ENCODE measurements around the gene COL13A1.

The COL13A1 gene

DNA sequence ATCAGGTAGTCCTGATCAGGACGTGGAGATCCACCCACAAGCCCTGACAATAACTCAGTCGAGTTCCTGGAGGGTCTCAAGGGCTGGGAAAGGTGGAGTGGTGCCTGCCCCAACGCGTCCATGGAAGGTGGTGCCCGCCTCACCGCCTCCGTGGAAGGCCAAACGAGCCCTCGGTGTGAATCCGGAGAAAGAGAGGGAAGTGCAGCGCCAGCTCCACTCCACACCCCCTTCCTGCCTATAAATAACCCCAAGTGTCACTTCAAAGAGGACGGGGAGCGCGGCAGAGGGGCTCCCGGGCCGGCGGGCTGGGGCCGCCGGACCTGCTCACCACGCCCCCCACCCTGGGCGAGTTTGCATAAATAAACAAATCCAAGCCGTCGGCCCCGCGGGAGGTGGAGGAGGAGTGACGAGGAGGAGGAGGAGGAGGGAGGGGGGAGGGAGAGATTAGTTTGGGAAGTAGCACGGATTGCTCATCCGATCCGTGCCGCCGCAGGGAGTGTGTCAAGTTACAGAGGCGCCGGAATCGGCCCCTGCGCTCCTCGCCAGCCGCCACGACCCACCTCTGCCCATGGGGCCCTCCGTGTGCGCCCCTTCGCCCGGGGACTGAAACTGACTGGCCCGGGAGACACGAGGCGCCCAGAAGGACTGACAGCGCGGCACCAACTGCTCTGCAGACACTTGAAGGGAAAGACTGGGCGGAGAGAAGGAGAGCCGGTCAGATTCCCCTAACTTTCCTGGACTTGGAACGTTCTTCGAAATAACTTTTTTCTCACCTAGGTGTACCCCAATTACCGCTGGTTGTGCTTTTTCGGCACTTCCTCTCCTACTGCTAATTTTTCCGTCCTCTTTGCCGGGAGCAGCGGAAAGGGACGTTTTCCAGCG is at the start of gene COL13A1:
TSS of gene COL13A1 (plus strand) at position 473 of the 882 bp plus-strand sequence. CDS start 518 bp downstream, outside the sequence.
- DNase-seq, result peak; percentile 78

DNA sequence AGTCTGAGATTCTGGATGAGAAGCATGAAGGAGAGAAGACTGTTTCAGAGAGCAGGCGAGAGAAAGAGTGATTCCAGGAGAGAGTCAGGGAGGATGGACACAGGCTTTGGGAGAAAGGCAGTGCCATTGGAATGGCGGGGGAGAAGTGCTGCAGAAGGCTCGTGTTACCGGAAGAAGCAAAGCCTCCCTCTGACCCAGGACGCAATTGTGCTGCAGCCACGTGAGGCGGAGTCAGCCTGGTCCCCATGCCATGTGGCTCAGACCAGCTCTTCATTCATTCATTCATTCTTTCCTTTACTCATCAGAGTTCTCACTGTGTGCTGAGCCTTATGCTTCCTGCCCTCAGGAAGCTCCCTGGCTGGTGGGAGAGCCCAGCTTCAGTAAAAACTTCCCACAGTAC is 49.2 kb upstream of the COL13A1 start:
- DNase-seq, result no peak

- no peak for DNase-seq
Measured at GRCh38 chr10:69756279-69756678, 45.4 kb upstream of the COL13A1 start.

DNA sequence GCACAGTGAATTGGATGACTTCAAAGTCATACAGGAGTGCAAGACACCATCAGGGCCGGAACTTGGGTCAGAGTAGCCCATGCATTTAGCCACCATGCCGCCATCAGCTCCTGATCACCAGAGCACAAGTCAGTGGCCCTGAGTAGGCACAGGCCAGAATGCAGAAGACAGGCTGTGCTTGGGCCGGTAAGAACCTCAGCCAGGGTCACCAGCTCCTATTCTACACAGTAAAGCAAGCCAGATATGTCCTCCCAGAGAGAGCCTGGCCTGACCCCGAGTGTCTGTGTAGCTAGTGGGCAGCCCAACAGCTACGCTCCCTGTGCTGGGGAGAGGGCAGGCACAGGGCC is 44.5 kb upstream of the COL13A1 start:
- DNase-seq, result no peak

GRCh38 chr10:69757553-69758309 is 44.0 kb upstream of the COL13A1 start:
- DNase-seq, result peak; percentile 85

GRCh38 chr10:69758310-69758728 is 43.4 kb upstream of the COL13A1 start:
- no peak for DNase-seq

GRCh38 chr10:69759641-69760040 is 42.1 kb upstream of the COL13A1 start:
- peak; percentile 20 for DNase-seq

GRCh38 chr10:69760072-69760471 is 41.6 kb upstream of the COL13A1 start:
- peak; percentile 33 for DNase-seq

DNA sequence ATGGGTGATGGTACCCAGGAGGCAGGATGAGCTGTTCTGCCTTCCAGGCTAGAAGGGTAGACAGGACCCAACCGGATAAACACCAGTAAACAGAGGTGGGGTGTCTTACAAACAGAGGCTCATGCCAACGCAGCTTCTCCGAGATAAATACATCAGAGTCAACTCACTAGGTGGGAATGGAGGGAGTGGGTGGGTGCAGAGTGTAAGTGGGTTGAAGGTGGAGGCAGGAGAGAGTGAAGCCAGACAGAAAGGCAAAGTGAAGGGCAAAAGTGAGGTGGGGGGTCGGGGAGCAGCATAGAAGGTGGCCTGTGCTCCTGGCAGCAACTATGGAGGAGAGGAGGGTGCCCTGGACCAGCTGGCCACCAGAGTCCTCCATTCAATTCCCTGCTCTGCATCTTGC is 40.4 kb upstream of the COL13A1 start:
- DNase-seq, result no peak

DNA sequence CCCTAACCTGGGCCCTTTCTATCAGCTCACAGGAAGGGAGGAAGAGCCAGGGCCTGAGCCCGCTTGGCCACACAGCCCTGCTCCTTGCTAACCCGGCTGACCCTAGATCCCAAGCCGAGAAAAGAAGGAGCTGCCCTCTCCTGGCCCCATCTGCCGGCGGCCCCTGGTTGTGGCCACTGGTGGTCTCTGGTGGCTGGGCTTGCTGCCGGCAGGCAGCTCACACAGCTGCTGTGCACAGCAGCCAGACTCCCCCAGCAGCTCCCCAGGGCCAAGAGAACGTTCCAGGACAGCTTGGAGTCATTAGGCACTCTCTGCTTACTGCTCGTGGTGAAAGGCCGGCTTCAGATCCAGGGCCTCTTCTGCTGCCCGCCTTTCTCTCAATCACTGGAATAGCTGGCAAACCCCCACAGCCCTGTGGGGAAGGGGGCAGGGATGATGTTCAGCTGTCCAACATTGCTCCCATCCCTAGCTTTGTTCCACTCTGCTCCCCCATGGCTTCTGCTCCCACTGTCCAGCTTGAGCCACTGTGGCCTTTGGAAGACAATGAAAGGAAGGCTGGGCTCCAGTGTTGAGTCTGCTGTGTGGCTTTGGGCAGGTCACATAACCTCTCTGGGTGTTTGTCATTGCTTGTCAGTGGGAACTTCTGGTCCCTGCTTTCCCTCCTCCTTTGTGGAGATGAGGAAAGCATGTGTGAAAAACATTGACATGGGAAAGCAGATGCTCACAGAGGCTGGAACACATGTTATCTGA is 35.4 kb upstream of the COL13A1 start:
- peak; percentile 58 for DNase-seq

DNA sequence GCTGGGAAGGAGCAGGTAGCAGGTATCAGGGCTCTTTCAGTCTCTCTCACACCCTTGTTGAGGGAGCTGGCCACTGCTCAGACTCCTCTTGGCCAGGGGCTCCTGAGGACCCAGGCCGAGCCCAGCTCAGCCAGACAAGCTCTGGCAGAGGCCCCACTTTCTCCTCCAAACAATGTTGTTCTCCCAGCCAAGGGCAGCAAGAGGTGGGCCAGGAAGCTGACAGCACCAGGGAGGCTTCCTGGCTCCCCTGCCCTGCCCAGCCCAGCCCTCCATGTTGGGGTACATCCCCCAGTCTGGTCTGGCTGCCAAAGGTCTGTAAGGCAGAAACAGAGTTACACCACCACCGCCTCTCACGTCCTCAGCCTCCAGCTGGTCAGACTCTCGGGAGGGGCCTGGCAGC is 33.9 kb upstream of the COL13A1 start:
- DNase-seq, result no peak

DNA sequence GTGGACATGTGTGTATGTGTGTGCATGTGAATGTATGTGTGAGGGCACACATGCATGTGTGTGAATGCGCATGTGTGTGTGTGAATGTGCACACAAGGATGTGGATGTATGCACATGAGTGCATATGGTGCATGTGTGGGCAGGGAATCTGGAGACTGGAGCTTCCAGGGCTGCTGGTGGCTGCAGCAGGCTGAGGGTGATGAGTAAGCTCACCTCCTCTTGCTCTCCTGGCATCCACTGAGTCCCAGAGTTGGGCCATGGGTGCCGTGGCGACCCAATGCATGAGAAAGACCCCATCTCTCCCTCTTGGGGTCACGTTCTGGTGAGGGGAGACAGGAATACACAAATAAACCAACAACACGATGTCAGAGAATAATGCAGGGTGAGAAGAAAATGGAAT is 33.3 kb upstream of the COL13A1 start:
- no peak for DNase-seq

- peak; percentile 89 for DNase-seq
Measured at GRCh38 chr10:69769395-69769992, 32.2 kb upstream of the COL13A1 start.

- no peak for DNase-seq
Measured at GRCh38 chr10:69772933-69773704, 28.6 kb upstream of the COL13A1 start.

DNA sequence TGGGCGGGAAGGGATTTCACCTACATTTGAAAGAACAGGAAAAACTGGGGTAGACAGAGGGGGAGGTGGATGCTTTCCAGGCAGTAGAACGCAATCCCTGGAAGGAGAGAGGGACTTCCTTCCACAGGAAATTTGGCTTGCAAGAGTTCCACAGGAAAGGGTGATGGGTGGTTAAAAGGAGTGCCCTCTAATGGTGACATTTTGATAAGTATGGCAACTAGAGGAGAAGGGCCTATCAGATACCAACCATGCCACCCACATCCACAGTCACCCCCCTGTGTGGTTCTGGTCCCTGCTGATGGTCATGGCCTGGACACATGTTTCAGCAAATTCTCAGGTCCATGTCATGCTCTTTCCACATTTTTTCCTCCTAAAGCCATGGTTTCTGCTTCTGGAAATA is 27.1 kb upstream of the COL13A1 start:
- DNase-seq, result no peak

DNA sequence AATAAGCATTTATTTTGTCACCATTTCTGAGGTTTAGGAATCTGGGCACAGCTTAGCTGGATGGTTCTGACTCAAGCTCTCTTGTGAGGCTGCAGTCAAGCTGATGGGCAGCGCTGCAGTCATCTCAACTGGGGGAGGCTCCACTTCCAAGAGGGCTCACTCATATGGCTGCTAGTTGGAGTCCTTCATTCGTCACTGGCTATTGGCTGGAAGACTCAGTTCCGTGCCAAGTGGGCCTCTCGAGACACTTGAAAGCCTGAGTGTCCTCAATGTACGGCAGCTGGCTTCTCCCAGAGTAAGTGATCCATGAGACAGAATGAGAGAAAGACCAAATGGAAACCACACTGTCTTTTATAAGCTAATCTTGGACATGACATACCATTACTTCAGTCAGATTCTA is 21.6 kb upstream of the COL13A1 start:
- no peak for DNase-seq

GRCh38 chr10:69781576-69781975 is 20.1 kb upstream of the COL13A1 start:
- no peak for DNase-seq

DNA sequence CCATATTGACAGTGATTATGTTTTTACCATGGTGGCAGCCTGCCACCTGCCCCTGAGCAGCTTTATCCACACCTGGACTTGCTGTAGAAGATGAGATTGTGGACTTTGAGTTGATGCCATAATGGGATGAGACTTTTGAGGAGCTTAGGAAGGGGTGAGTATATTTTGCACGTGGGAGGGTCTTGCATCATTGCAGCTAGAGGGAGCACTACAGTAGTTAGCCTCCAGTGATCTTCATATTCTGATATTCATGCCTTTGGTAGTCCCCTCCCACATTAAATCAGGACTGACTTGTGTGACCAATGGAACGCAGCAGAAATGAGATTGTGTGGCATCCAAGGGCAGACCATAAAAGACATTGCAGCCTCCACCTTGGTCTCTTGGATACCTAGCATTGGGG is 18.2 kb upstream of the COL13A1 start:
- DNase-seq, result no peak

DNA sequence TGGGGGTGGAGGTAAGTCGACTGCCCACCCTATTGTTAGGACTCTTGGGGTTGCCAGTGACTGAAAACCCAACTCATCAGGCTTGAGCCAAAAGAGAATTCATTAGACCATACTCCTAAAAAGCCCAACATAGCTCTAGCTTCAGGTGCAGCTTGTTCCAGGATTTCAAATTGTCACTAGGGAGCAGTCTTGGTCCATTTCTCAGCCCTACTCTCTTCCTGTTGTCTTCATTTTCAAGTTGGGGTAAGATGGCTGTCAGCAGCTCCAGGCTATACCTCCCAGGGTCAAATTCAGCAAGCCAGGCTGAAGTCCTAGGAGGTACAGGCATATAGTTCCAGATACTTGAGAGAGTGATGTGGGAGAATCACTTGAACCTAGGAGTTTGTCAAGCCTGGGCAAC is 14.9 kb upstream of the COL13A1 start:
- DNase-seq, result peak; percentile 32

- no peak for DNase-seq
Measured at GRCh38 chr10:69787681-69788080, 14.0 kb upstream of the COL13A1 start.

GRCh38 chr10:69789164-69789576 is 12.5 kb upstream of the COL13A1 start:
- DNase-seq, result no peak

GRCh38 chr10:69791812-69792211 is 9.9 kb upstream of the COL13A1 start:
- no peak for DNase-seq

Data from fibroblast of skin of right quadriceps (primary cell).